Stimulated activated CD8-positive, alpha-beta memory T cell treated with anti-CD3 and anti-CD28 coated beads, Interleukin-4, amount 100 ng/mL, for 24 hours (primary cell): ENCODE measurements around the gene MRPL52.
A peak's percentile ranks its signal among the peaks of the same experiment; 100 is the strongest.
"Not testable (repeated sequence)": the region's sequence is repeated elsewhere in the genome, so short reads cannot be mapped to it uniquely, and the experiment has no call there.

ENCODE experiments used
- DNase-seq: peaks from one replicate; pipeline ENCODE4 v3.0.0-alpha.2; 2020; ENCODE audit warnings: low read depth

Gene MRPL52

DNA sequence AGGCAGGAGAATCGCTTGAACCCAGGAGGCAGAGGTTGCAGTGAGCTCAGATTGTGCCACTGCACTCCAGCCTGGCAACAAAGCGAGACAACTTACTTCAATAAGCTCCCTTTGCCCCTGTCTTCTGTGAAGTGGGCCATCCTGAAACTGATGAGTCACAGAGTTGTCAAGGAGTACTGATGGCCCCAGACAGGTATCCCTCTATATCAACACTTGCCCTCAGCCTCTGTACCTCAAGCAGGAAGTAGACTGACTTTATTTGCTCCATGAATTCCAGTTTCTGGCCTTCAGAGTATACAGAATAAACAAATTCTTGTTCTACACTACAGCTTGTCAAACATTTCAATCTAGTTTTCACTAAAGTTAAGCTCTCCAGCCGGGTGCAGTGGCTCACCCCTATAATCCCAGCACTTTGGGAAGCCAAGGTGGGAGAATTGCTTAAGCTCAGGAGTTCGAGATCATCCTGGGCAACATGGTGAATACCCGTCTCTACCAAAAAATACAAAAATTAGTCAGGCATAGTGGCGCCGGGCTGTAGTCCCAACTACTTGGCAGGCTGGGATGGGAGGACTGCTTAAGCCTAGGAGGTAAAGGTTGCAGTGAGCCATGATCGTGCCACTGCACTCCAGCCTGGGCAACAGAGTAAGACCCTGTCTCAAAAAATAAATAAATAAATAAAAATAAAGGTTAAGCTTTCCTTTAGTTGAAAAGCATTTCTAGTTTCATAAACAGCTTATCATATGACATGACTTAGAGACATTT, 25.5 kb downstream of the MRPL52 start:
- no peak for DNase-seq

DNA sequence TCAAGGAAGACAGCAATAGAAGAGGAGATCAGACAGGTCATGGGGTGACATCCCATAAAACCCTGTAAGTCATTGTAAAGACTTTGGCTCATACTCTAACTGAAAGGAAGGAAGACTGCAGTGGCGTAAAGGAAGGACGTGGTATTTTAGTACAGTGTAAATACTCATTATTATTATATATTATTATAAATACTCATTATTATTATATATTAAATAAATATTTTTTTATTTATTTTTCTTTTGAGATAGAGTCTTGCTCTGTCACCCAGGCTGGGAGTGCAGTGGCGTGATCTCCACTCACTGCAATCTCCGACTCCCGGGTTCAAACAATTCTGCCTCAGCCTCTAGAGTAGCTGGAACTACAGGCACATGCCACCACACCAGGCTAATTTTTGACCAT, 26.7 kb downstream of the MRPL52 start:
- no peak for DNase-seq

DNA sequence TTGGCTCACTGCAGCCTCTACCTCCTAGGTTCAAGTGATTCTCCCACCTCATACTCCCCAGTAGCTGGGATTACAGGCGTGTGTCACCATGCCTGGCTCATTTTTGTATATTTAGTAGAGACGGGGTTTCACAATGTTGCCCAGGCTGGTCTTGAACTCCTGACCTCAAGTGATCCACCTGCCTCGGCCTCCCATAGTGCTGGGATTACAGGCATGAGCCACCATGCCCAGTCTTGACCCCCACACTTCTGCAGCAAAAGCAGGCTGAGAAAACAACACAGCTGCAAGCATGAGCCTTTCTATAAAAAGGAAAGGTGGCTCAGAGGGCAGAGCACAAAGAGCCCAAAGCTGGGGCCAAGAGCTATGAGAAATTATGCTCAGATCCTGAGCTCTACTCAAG, 30.7 kb downstream of the MRPL52 start:
- DNase-seq: not testable (repeated sequence)

DNA sequence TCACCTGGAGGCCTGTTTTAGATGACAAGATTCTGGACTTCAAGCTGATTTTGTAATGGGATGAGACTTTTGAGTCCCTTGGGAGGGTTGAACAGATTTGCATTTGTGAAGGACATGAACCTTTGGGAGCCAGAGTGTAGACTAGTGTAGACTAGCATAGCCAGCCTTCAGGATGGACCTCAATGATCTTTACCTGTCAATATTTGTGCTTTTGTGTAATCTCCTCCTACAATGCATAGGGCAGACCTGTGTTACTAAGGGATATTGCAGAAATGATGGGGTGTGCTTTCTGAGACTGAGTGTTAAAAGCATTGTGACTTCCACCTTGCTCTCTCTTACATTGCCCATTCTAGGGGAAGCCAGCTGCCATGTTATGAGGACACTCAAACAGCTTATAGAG, 32.0 kb downstream of the MRPL52 start:
- DNase-seq: no peak

DNA sequence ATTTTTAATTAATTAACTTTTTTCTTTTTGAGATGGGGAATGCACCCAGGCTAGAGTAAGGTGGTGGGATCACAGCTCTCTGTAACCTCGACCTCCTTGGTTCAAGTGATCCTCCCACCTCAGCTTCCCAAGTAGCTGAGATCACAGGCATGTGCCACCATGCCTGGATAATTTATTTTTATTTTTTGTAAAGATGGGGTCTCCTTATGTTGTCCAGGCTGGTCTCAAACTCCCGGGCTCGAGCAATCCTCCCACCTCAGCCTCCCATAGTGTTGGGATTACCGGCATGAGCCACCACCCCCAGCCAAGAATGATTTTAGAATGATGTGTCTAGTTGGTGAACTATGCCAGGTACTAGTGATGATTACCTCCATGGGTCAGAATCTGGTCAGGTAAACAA, 35.3 kb downstream of the MRPL52 start:
- no peak for DNase-seq

DNA sequence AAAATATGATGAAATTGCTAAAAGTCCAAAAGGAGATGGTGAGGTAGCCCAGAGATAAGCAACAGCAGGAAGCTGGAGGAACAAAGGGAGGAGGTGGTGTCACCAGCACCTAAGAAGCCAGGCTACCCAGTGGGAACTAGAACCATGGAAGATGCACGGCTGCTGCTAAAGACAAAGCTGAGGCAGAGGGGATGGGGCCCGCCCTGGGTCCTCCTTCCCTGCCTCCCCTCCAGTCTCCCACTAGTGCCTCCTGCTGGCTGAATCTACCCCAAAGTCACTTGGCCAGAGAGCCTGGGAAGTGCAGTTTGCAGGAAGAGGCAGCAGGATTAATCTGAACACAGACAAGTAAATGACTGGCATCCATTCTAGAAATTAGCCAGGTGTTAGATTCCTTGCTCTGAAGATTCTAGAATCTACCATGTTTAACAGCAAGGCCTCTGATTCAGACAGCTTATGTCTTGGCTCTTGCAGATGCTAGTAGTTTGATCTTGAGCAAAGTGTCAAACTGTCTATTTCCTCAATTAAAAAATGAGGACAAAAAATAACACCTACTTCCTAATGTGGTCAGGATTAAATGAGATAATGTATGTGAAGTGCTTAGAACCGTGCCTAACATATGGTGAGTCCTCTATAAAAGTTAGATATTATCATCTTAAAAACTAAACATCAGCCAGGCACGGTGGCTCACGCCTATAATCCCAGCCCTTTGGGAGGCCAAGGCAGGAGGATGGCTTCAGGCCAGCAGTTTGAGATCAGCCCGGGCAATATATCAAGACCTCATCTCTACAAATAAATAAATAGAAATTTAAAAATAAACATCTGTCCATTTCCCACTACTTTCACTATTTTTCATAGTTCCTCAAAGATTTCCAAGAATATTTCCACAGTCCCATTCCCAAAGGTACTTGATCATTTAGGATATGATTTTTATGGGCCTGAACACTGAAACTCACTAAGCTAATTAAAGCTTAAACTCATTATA, 36.0 kb downstream of the MRPL52 start:
- no peak for DNase-seq

DNA sequence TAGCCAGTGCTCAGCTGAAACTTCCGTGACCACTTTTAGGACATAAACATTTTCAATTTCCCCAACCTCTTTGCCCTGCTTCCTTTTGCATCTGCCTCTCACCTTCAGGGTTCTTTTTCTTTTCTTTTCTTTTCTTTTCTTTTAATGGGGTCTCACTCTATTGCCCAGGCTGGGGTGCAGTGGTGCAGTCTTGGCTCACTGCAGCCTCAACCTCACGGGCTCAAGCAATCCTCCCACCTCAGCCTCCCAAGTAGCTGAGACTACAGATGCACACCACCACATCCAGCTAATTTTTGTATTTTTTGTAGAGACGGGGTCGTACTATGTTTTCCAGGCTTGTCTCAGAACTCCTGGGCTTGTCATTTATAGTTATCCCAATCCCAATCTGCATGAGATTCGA, 37.2 kb downstream of the MRPL52 start:
- no peak for DNase-seq

DNA sequence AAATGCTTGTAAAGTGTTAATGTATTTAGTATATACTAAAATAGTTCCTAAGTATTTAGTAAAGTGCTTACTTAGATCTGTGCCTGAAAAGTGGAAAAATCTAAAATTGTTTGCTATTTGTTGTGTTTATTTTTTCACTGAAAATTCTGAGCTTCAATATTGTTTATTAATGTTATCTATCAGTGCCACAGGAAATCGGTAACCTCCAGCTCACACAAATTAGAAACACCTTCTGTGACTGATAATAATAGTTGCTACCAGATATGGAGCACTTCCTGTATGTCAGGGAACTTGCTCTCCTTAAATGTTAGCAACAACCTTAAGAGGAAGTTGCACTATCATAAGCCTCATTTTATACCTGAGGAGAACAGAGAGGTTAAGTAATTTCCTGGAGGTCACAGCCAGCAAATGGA, 41.1 kb downstream of the MRPL52 start:
- DNase-seq: no peak

DNA sequence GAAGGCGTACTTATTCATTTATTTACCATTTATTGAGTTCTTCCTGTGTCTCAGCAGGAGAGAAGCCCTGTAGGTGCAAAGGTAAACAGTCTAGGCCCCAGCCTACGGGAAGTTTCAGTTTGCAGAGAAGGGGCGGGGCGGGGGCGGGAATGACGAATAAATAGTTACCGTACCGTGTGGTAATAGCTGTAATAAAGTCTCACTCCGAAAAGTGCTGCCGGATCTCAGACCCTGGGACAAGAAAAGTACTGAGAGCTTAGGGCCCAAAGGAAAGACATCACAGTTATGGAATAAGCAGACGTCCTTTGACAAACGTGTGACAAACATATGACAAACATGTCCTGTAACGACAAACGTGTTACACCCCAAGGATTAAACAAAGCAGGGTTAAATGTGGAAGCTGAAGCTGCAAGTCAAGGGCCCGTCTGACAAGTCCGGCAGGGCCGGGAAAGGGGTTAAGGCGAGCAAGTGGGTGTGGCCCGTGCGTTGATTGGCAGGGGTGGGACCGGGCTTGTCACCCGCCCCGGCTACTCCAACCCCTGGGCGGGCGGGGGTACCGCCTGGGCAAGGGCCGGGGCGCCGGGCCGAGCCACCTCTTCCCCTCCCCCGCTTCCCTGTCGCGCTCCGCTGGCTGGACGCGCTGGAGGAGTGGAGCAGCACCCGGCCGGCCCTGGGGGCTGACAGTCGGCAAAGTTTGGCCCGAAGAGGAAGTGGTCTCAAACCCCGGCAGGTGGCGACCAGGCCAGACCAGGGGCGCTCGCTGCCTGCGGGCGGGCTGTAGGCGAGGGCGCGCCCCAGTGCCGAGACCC, 41.7 kb downstream of the MRPL52 start, which contains the start of gene LRP10:
Gene LRP10 (plus strand): TSS at position 517 of the 809 bp plus-strand sequence. CDS start 564 bp downstream, outside the sequence.
- DNase-seq: peak; percentile 65

DNA sequence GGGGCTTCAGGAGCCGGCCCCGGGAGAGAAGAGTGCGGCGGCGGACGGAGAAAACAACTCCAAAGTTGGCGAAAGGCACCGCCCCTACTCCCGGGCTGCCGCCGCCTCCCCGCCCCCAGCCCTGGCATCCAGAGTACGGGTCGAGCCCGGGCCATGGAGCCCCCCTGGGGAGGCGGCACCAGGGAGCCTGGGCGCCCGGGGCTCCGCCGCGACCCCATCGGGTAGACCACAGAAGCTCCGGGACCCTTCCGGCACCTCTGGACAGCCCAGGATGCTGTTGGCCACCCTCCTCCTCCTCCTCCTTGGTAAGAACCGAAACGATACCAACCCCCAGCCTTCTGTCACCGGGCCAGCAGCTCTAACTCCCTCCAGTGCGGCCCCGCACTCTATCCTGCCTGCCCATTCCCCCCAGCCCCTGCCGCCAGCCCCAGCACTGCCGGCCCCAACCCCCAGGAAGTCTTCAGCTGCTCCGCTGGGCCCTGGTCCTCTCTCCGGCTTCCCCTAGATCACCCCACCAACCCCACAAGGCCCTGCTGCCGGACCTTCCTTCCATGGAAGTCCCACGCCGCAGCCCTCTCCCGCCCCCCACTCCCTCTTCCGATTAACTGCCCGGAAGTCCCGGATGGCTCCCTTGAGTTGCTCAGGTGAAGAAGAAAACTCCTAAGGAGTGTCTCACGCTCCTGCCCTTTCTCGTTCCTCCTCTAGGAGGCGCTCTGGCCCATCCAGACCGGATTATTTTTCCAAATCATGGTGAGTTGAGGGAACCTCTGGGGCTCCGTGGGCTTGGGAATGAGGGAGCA, 42.5 kb downstream of the MRPL52 start:
- DNase-seq: peak; percentile 50

DNA sequence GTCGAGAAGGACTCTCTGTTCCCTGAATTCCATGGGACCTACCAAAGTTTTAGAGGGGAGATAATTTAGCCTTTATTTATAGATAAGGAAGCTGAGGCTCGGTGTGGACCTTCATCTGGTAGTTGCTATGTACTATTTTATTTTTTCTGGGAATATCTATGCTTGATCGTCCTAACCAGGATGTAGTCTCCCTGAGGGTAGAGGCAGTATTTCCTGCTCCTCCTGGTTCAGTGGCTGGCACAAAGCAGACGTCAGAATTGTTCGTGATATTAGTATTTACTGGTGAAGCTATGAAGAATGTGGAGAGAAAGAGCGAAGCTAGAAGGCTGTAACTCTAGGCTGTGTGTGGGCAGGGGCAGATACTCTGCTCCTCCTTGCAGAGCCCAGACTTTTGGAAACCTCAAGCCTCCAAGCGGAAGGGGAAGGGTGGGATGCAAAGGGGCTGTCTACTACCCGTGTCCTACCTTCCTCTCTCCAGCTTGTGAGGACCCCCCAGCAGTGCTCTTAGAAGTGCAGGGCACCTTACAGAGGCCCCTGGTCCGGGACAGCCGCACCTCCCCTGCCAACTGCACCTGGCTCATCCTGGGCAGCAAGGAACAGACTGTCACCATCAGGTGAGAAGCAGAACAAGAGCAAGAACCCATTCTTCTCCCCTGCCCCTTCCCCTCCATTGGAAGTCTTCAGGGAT, 43.3 kb downstream of the MRPL52 start:
- DNase-seq: no peak

DNA sequence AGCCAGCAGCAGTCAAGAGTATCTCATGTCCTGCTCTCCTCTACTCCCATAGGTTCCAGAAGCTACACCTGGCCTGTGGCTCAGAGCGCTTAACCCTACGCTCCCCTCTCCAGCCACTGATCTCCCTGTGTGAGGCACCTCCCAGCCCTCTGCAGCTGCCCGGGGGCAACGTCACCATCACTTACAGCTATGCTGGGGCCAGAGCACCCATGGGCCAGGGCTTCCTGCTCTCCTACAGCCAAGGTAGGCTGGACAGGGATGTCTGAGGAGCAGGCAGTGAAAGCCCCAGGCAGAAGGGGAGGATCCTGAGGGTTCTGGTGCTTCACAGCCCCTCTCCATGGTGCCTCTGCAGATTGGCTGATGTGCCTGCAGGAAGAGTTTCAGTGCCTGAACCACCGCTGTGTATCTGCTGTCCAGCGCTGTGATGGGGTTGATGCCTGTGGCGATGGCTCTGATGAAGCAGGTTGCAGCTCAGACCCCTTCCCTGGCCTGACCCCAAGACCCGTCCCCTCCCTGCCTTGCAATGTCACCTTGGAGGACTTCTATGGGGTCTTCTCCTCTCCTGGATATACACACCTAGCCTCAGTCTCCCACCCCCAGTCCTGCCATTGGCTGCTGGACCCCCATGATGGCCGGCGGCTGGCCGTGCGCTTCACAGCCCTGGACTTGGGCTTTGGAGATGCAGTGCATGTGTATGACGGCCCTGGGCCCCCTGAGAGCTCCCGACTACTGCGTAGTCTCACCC, 45.5 kb downstream of the MRPL52 start:
- DNase-seq: no peak

DNA sequence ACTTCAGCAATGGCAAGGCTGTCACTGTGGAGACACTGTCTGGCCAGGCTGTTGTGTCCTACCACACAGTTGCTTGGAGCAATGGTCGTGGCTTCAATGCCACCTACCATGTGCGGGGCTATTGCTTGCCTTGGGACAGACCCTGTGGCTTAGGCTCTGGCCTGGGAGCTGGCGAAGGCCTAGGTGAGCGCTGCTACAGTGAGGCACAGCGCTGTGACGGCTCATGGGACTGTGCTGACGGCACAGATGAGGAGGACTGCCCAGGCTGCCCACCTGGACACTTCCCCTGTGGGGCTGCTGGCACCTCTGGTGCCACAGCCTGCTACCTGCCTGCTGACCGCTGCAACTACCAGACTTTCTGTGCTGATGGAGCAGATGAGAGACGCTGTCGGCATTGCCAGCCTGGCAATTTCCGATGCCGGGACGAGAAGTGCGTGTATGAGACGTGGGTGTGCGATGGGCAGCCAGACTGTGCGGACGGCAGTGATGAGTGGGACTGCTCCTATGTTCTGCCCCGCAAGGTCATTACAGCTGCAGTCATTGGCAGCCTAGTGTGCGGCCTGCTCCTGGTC, 46.1 kb downstream of the MRPL52 start:
- no peak for DNase-seq

DNA sequence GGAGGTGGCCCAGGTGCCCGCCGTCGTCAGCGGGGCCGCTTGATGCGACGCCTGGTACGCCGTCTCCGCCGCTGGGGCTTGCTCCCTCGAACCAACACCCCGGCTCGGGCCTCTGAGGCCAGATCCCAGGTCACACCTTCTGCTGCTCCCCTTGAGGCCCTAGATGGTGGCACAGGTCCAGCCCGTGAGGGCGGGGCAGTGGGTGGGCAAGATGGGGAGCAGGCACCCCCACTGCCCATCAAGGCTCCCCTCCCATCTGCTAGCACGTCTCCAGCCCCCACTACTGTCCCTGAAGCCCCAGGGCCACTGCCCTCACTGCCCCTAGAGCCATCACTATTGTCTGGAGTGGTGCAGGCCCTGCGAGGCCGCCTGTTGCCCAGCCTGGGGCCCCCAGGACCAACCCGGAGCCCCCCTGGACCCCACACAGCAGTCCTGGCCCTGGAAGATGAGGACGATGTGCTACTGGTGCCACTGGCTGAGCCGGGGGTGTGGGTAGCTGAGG, 47.4 kb downstream of the MRPL52 start:
- DNase-seq: no peak

DNA sequence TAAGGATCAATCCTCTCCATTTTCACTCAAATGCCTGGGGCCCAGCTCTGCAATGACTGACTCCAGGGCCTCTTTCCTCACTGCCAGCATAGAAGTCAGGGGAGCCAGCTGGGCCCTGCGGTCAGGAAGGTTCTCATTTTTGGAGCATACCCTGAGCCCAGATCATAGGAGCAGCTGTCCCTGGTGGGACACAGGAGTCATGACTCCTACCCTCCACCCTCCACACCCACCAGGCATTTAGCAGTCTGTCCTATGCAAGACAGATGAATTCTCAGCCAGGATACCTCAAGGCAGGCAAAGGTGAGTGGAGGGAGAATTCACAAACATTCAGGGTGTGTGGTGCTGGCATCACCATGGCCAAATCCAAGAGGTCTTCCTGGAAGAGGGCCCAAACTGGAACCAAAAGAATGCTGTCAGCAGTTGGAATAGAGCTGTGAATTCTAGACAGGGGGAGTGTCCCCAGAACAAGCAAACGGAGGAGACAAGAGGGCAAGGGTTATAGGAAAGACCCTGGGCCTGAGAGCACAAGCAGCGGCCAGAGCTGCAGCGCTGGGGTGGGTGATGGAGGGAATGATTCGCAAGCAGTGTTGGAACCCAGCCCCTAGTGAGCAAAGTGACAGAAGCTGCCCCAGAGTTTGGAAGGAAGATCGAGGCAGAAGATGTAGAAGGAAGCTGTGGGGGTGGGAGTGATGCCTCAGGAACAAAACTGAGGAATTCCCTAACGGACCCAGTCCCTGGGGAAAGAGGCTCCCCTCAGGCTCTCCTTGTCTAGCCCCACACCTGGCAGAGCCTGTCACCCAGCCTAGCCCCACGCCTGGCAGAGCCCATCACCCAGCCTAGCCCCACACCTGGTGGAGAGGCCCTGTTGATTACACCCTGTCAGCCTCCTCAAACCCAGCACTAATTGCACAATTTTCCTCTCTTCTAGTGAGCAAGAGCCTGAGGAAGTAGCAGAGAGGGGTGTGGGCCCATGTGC, 48.9 kb downstream of the MRPL52 start:
- no peak for DNase-seq

DNA sequence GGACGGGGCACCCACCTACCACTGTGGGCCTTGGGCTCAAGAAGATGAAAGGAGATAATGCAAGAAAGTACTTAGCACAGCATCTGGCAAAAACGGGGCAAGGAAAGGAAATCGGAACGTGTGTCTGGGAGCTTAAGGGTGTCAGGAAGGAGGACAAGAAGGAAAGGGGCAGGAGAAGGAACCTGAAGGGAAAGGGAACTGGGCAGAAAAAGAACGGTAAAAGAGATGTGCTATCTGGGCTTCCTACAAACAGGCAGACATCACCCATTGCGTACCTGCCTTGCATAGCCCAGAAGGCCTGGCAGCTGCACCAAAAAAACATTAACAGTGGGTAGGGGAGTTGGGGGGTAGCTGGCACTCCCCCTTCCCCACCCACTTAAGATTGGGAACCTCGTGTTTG, 52.4 kb downstream of the MRPL52 start:
- DNase-seq: no peak

DNA sequence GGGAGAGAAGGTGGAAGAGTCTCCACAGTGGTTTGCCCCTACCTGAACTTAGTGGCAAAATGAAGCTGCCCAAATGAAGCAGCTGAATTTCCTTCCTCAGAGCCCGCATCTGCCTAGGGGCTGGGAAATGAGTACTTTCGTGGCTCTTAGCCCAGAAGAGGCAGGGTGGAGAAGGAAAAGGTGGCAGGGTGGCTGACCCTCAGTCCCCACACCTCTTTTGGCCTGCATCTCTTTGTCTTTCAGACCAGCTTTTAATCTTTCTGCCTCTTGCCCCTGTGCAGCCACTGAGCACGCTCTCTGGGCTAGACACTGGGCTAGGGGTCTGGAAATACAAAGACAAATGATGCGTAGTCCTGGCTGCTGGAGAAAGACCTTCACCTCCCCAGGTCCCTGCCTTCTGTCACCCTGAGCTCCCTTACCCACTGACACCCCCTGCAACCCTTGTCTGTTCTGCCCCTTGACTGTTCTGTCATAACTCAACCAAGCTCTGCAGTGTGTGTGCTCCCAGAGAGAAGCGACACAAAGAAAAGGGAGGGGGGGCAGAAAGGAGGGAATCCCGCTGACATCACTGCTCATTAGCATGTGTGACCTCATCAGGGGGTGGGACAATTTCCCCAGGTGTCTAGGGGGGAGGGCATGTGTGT, 53.0 kb downstream of the MRPL52 start:
- no peak for DNase-seq
